ENCODE data around the gene LIAS. TPM values are rescaled to one million over a fixed set of nuclear protein-coding genes. Genes with fewer than 3 reads are reported as not detected.
"Not testable (repeated sequence)": the region's sequence is repeated elsewhere in the genome, so short reads cannot be mapped to it uniquely, and the experiment has no call there.

The LIAS gene
- total RNA-seq, 1 donor from 2014 or later: 35.0 TPM

GRCh38 chr4:39456946-39457763, 1.7 kb upstream of the LIAS start:
- intact Hi-C loops (cut with micrococcal nuclease): no loop called here
- DNase-seq: no peak
- H3K4me3 ChIP-seq: peak overlapping the region; percentile 78
- H3K27me3 ChIP-seq (ENCODE audit: low read depth): no peaks in the 10 kb centered on the region
- H3K36me3 ChIP-seq: peaks cover 68% of the 10 kb centered on the region
- H3K27ac ChIP-seq (replicated peaks): peak overlapping the region; percentile 91
- H3K9me3 ChIP-seq (replicated peaks): no peaks in the 10 kb centered on the region
- TF ChIP-seq CTCF (IDR thresholded peaks at IDR 0.05; ENCODE audit: borderline replicate concordance): no peak
- H3K4me1 ChIP-seq: peaks cover 52% of the 10 kb centered on the region

DNA sequence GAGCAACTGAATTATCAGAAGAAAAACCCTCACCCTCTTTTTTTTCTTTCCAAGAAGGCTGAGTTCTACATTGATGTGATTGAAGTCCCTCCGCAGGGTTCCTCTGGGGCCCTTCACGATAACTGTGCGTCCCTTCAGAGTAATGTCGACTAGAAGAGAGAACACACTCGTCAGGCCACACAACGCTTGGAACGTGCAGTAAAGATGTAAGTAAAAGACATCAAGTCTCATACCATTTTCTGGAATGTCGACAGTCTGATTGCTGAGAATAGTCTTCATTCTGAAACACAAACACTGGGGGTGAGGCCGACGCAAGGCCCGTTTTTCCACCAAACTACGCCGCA, 723 bp upstream of the LIAS start:
- intact Hi-C loops (cut with micrococcal nuclease); H3K9me3 ChIP-seq (replicated peaks); H3K27me3 ChIP-seq (ENCODE audit: low read depth); DNase-seq: not testable (repeated sequence)
- H3K36me3 ChIP-seq: peaks cover 65% of the 10 kb centered on the region
- H3K27ac ChIP-seq (replicated peaks): peak overlapping the region; percentile 91
- H3K4me1 ChIP-seq: peaks cover 52% of the 10 kb centered on the region
- peak overlapping the region; percentile 78 for H3K4me3 ChIP-seq

DNA sequence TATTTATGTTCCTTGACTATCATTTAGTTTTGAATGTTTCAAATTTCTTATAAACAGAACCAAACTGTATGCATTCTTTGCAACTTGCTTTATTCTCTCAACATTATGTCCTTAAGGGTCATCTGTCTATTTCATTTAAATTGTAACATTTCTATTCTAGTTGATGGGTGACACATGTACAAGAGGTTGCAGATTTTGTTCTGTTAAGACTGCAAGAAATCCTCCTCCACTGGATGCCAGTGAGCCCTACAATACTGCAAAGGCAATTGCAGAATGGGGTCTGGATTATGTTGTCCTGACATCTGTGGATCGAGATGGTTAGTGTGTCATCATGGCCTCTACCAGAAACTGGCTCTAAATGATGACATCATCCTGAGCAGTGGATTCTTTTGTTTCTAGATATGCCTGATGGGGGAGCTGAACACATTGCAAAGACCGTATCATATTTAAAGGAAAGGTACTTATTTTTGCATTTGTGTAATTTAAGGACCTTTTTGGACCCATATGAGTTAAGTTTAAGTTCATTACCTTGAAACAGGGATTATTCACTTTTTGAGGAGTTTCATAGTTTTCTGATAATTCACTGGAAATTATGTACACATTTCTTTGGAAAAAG, 6.1 kb downstream of the LIAS start:
- H3K36me3 ChIP-seq: peaks cover 65% of the 10 kb centered on the region
- peaks cover 3% of the 10 kb centered on the region for H3K4me1 ChIP-seq
- intact Hi-C loops (cut with micrococcal nuclease): loop anchor here (10.0 kb wide), 1 partner anchor 590 kb away; the partner anchor contains the start of gene N4BP2
- no peak for TF ChIP-seq CTCF (IDR thresholded peaks at IDR 0.05; ENCODE audit: borderline replicate concordance)
- no peaks in the 10 kb centered on the region for H3K27me3 ChIP-seq (ENCODE audit: low read depth)
- no peaks in the 10 kb centered on the region for H3K9me3 ChIP-seq (replicated peaks)
- DNase-seq: no peak
- H3K27ac ChIP-seq (replicated peaks): no peak overlapping the region
- no peak overlapping the region for H3K4me3 ChIP-seq

- no peak for TF ChIP-seq CTCF (IDR thresholded peaks at IDR 0.05; ENCODE audit: borderline replicate concordance)
- intact Hi-C loops (cut with micrococcal nuclease): loop anchor here (10.0 kb wide), 1 partner anchor 588 kb away; the partner anchor contains the start of gene N4BP2
Observed at GRCh38 chr4:39466747-39467146, 7.9 kb downstream of the LIAS start.

GRCh38 chr4:39467464-39467863, 8.6 kb downstream of the LIAS start:
- no peaks in the 10 kb centered on the region for H3K9me3 ChIP-seq (replicated peaks)
- H3K36me3 ChIP-seq: peaks cover 75% of the 10 kb centered on the region
- H3K27me3 ChIP-seq (ENCODE audit: low read depth): no peaks in the 10 kb centered on the region
- no peak overlapping the region for H3K27ac ChIP-seq (replicated peaks)
- H3K4me1 ChIP-seq: no peaks in the 10 kb centered on the region
- no peak overlapping the region for H3K4me3 ChIP-seq
- DNase-seq: no peak
- intact Hi-C loops (cut with micrococcal nuclease): loop anchor here (10.0 kb wide), 1 partner anchor 587 kb away; the partner anchor contains the start of gene N4BP2
- TF ChIP-seq CTCF (IDR thresholded peaks at IDR 0.05; ENCODE audit: borderline replicate concordance): no peak

More at GRCh38 chr4:39466747-39467146, 7.9 kb downstream of the LIAS start:
- Histone ChIP-seq H3K27ac (replicated peaks) (no peak overlapping the region), H3K4me1 (no peaks in the 10 kb centered on the region), H3K27me3 (ENCODE audit: low read depth) (no peaks in the 10 kb centered on the region), H3K4me3 (no peak overlapping the region), H3K36me3 (peaks cover 73% of the 10 kb centered on the region), H3K9me3 (replicated peaks) (no peaks in the 10 kb centered on the region)
- DNase-seq: no peak

Measured in left ventricle myocardium inferior (tissue), 1 donor.